ENCODE measurements around the gene RNLS.

The RNLS gene

GRCh38 chr10:88226071-88226659 is 357.0 kb downstream of the RNLS start (continued):
- no peak for TF ChIP-seq TSHZ2 (CRISPR knock-in tag; IDR thresholded peaks at IDR 0.05)

All from SK-N-SH treated with all-trans-retinoic acid at 6 μM for 48 hours (cell line).